Measurements from ENCODE around the gene CCAR1.
"Not testable (repeated sequence)": the region's sequence is repeated elsewhere in the genome, so short reads cannot be mapped to it uniquely, and the experiment has no call there.

Gene CCAR1

GRCh38 chr10:68734349-68734748 lies 13.3 kb downstream of the CCAR1 start:
- H3K9me3 ChIP-seq (ENCODE audit: control insufficient read depth, insufficient read depth, low read length), result no peaks in the 10 kb centered on the region
- no peaks in the 10 kb centered on the region for H3K4me1 ChIP-seq (ENCODE audit: insufficient read depth, low read length)
- no peak overlapping the region for H3K9ac ChIP-seq (ENCODE audit: low read depth, low read length)
- peaks cover 48% of the 10 kb centered on the region for H3K36me3 ChIP-seq (ENCODE audit: insufficient read depth, low read length)

GRCh38 chr10:68735119-68735518 lies 14.1 kb downstream of the CCAR1 start:
- peaks cover 41% of the 10 kb centered on the region for H3K36me3 ChIP-seq (ENCODE audit: insufficient read depth, low read length)
- H3K9me3 ChIP-seq (ENCODE audit: control insufficient read depth, insufficient read depth, low read length), result no peaks in the 10 kb centered on the region
- H3K9ac ChIP-seq (ENCODE audit: low read depth, low read length), result no peak overlapping the region
- H3K4me1 ChIP-seq (ENCODE audit: insufficient read depth, low read length), result no peaks in the 10 kb centered on the region

GRCh38 chr10:68735739-68736138 lies 14.7 kb downstream of the CCAR1 start:
- H3K9me3 ChIP-seq (ENCODE audit: control insufficient read depth, insufficient read depth, low read length); H3K9ac ChIP-seq (ENCODE audit: low read depth, low read length); H3K4me1 ChIP-seq (ENCODE audit: insufficient read depth, low read length): not testable (repeated sequence)
- peaks cover 41% of the 10 kb centered on the region for H3K36me3 ChIP-seq (ENCODE audit: insufficient read depth, low read length)

GRCh38 chr10:68740676-68741075 lies 19.6 kb downstream of the CCAR1 start:
- H3K9ac ChIP-seq (ENCODE audit: low read depth, low read length); H3K9me3 ChIP-seq (ENCODE audit: control insufficient read depth, insufficient read depth, low read length); H3K4me1 ChIP-seq (ENCODE audit: insufficient read depth, low read length): not testable (repeated sequence)
- peaks cover 29% of the 10 kb centered on the region for H3K36me3 ChIP-seq (ENCODE audit: insufficient read depth, low read length)

GRCh38 chr10:68742397-68742796 lies 21.4 kb downstream of the CCAR1 start:
- Histone ChIP-seq H3K4me1 (ENCODE audit: insufficient read depth, low read length) (no peaks in the 10 kb centered on the region), H3K9me3 (ENCODE audit: control insufficient read depth, insufficient read depth, low read length) (no peaks in the 10 kb centered on the region), H3K9ac (ENCODE audit: low read depth, low read length) (no peak overlapping the region), H3K36me3 (ENCODE audit: insufficient read depth, low read length) (peaks cover 27% of the 10 kb centered on the region)

- Histone ChIP-seq H3K4me1 (ENCODE audit: insufficient read depth, low read length) (no peaks in the 10 kb centered on the region), H3K36me3 (ENCODE audit: insufficient read depth, low read length) (peaks cover 36% of the 10 kb centered on the region), H3K9ac (ENCODE audit: low read depth, low read length) (no peak overlapping the region)
These were observed 31.8 kb downstream of the CCAR1 start for GRCh38 chr10:68752711-68753350.

GRCh38 chr10:68756246-68756645 lies 35.2 kb downstream of the CCAR1 start:
- no peak overlapping the region for H3K9ac ChIP-seq (ENCODE audit: low read depth, low read length)
- no peaks in the 10 kb centered on the region for H3K9me3 ChIP-seq (ENCODE audit: control insufficient read depth, insufficient read depth, low read length)
- peaks cover 46% of the 10 kb centered on the region for H3K36me3 ChIP-seq (ENCODE audit: insufficient read depth, low read length)
- H3K4me1 ChIP-seq (ENCODE audit: insufficient read depth, low read length), result no peaks in the 10 kb centered on the region

More at GRCh38 chr10:68752711-68753350, 31.8 kb downstream of the CCAR1 start:
- H3K9me3 ChIP-seq (ENCODE audit: control insufficient read depth, insufficient read depth, low read length), result no peaks in the 10 kb centered on the region

- H3K9me3 ChIP-seq (ENCODE audit: control insufficient read depth, insufficient read depth, low read length), result no peaks in the 10 kb centered on the region
- peaks cover 46% of the 10 kb centered on the region for H3K36me3 ChIP-seq (ENCODE audit: insufficient read depth, low read length)
- H3K4me1 ChIP-seq (ENCODE audit: insufficient read depth, low read length), result no peaks in the 10 kb centered on the region
- no peak overlapping the region for H3K9ac ChIP-seq (ENCODE audit: low read depth, low read length)
These were observed 35.7 kb downstream of the CCAR1 start for GRCh38 chr10:68756766-68757165.

- Histone ChIP-seq H3K9me3 (ENCODE audit: control insufficient read depth, insufficient read depth, low read length) (no peaks in the 10 kb centered on the region), H3K9ac (ENCODE audit: low read depth, low read length) (no peak overlapping the region), H3K4me1 (ENCODE audit: insufficient read depth, low read length) (no peaks in the 10 kb centered on the region), H3K36me3 (ENCODE audit: insufficient read depth, low read length) (peaks cover 36% of the 10 kb centered on the region)
These were observed 38.3 kb downstream of the CCAR1 start for GRCh38 chr10:68759223-68759863.

GRCh38 chr10:68759967-68760366 lies 38.9 kb downstream of the CCAR1 start:
- Histone ChIP-seq H3K9ac (ENCODE audit: low read depth, low read length) (no peak overlapping the region), H3K4me1 (ENCODE audit: insufficient read depth, low read length) (no peaks in the 10 kb centered on the region), H3K36me3 (ENCODE audit: insufficient read depth, low read length) (peaks cover 35% of the 10 kb centered on the region), H3K9me3 (ENCODE audit: control insufficient read depth, insufficient read depth, low read length) (no peaks in the 10 kb centered on the region)

GRCh38 chr10:68767407-68767806 lies 46.4 kb downstream of the CCAR1 start:
- H3K36me3 ChIP-seq (ENCODE audit: insufficient read depth, low read length), result peaks cover 27% of the 10 kb centered on the region
- not testable (repeated sequence) for H3K9me3 ChIP-seq (ENCODE audit: control insufficient read depth, insufficient read depth, low read length); H3K4me1 ChIP-seq (ENCODE audit: insufficient read depth, low read length); H3K9ac ChIP-seq (ENCODE audit: low read depth, low read length)

- H3K36me3 ChIP-seq (ENCODE audit: insufficient read depth, low read length), result peaks cover 31% of the 10 kb centered on the region
- no peaks in the 10 kb centered on the region for H3K4me1 ChIP-seq (ENCODE audit: insufficient read depth, low read length)
- H3K9ac ChIP-seq (ENCODE audit: low read depth, low read length), result no peak overlapping the region
- no peaks in the 10 kb centered on the region for H3K9me3 ChIP-seq (ENCODE audit: control insufficient read depth, insufficient read depth, low read length)
These were observed 60.9 kb downstream of the CCAR1 start for GRCh38 chr10:68781613-68782574.

GRCh38 chr10:68784476-68784875 lies 63.4 kb downstream of the CCAR1 start:
- Histone ChIP-seq H3K9ac (ENCODE audit: low read depth, low read length) (no peak overlapping the region), H3K36me3 (ENCODE audit: insufficient read depth, low read length) (peaks cover 32% of the 10 kb centered on the region), H3K4me1 (ENCODE audit: insufficient read depth, low read length) (no peaks in the 10 kb centered on the region), H3K9me3 (ENCODE audit: control insufficient read depth, insufficient read depth, low read length) (no peaks in the 10 kb centered on the region)

GRCh38 chr10:68787813-68788212 lies 66.8 kb downstream of the CCAR1 start:
- Histone ChIP-seq H3K9ac (ENCODE audit: low read depth, low read length) (no peak overlapping the region), H3K36me3 (ENCODE audit: insufficient read depth, low read length) (peaks cover 18% of the 10 kb centered on the region), H3K4me1 (ENCODE audit: insufficient read depth, low read length) (no peaks in the 10 kb centered on the region), H3K9me3 (ENCODE audit: control insufficient read depth, insufficient read depth, low read length) (no peaks in the 10 kb centered on the region)

All from ES-I3 (cell line).